Coronary artery (tissue), 2 donors: ENCODE results near the gene KCNT1.

Source experiments
- DNase-seq: peaks from one replicate; pipeline ENCODE4 v3.0.0-alpha.2; 2017; ENCODE audit warnings: low spot score
- H3K27ac ChIP-seq, 2 donors: fragments of 200-600 bp; sonication (generic); one replicate each; pipeline ENCODE4 v1.5.1; 2016 to 2019
- H3K4me3 ChIP-seq: fragments of 200-600 bp; sonication (generic); 2 replicates; pipeline ENCODE4 v1.5.1; 2016; ENCODE audit warnings: mild to moderate bottlenecking, moderate library complexity
- TF ChIP-seq, protein P1 (sequence below): fragments of 200-600 bp; sonication (generic); IDR thresholded peaks from one replicate; pipeline ENCODE4 v1.5.1; 2019; ENCODE audit warnings: antibody characterized with exemption

The KCNT1 gene

GRCh38 chr9:135764731-135765130 lies 62.7 kb downstream of the KCNT1 start:
- no peak overlapping the region for H3K4me3 ChIP-seq
- TF ChIP-seq, protein P1, sequence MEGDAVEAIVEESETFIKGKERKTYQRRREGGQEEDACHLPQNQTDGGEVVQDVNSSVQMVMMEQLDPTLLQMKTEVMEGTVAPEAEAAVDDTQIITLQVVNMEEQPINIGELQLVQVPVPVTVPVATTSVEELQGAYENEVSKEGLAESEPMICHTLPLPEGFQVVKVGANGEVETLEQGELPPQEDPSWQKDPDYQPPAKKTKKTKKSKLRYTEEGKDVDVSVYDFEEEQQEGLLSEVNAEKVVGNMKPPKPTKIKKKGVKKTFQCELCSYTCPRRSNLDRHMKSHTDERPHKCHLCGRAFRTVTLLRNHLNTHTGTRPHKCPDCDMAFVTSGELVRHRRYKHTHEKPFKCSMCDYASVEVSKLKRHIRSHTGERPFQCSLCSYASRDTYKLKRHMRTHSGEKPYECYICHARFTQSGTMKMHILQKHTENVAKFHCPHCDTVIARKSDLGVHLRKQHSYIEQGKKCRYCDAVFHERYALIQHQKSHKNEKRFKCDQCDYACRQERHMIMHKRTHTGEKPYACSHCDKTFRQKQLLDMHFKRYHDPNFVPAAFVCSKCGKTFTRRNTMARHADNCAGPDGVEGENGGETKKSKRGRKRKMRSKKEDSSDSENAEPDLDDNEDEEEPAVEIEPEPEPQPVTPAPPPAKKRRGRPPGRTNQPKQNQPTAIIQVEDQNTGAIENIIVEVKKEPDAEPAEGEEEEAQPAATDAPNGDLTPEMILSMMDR: no peak
- DNase-seq: no peak
- no peak overlapping the region for H3K27ac ChIP-seq

DNA sequence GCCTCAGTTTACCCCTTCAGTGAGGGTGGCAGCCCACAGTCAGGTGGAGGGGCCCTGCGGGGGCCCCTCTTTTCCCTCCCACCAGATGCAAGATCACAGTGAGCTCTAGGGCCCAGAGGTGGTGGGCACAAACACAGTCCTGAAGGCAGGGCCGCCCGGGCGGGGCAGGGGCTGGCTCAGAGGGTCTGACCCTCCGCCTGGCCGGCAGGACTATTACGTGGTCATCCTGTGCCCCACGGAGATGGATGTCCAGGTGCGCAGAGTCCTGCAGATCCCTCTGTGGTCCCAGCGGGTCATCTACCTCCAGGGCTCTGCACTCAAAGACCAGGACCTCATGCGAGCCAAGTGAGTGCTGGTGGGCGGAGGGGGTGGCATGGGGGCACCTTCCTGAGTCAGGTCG lies 63.4 kb downstream of the KCNT1 start:
- DNase-seq: no peak
- no peak overlapping the region for H3K4me3 ChIP-seq
- TF ChIP-seq, protein P1: no peak

DNA sequence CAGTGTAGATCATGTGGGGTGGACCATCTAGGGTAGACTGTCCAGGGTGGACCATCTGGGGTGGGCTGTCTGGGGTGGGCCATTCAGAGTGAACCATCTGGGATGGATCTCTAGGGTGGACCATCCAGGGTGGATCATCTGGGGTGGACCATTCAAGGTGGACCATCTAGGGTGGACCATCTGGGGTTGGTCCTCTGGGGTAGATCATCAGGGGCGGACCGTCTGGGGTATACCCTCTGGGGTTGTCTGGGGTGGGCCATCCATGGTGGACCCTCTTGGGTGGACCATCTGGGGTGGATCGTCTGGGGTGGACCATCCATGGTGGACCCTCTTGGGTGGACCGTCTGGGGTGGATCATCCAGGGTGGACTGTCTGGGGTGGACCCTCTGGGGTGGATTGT lies 64.3 kb downstream of the KCNT1 start:
- no peak for DNase-seq
- Histone ChIP-seq H3K27ac (no peak overlapping the region), H3K4me3 (no peak overlapping the region)
- TF ChIP-seq, protein P1: no peak

More for the DNA sequence above, 63.4 kb downstream of the KCNT1 start:
- no peak overlapping the region for H3K27ac ChIP-seq

DNA sequence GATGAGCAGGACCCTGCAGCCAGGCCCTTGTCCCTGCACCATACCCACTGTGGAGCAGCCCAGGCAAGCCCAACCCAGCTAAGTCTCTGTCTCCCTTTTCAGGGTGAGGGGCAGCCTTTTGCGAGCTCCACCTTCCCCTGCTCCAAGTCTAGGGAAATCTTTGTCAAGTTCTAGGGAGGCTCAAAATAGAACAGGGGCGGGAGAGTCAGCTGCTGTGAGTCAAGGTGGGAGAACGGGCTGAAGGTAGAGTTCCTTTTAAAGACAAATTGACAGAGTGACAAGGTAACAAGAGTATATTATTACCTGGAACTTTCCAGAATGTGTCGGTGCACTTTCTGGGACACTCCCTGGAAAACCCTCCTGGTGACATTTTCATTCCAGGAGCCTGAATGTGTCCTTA lies 64.7 kb downstream of the KCNT1 start:
- TF ChIP-seq, protein P1: no peak
- no peak overlapping the region for H3K4me3 ChIP-seq
- DNase-seq: no peak
- no peak overlapping the region for H3K27ac ChIP-seq

DNA sequence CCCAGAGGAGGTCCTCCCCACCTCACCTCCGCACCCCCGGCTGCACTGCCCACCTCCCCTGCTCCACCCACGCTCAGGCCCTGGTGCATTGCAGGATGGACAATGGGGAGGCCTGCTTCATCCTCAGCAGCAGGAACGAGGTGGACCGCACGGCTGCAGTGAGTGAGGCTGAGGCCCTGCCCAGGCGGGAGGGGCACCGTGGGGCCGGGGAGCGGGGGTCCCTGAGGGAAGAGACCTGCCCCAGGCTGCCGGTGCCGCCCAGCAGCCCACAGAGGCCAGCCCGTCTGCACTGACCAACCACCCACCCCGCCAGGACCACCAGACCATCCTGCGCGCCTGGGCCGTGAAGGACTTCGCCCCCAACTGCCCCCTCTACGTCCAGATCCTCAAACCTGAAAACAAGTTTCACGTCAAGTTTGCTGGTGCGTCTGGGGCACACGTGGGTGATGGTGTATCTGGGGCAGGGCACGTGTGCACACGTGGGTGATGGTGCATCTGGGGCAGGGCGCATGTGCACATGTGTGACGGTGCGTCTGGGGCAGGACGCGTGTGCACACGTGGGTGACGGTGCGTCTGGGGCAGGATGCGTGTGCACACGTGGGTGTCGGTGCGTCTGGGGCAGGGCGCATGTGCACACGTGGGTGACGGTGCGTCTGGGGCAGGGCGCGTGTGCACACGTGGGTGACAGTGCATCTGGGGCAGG lies 66.7 kb downstream of the KCNT1 start:
- TF ChIP-seq, protein P1: no peak
- no peak for DNase-seq
- Histone ChIP-seq H3K27ac (no peak overlapping the region), H3K4me3 (no peak overlapping the region)

GRCh38 chr9:135769489-135770202 lies 67.7 kb downstream of the KCNT1 start:
- TF ChIP-seq, protein P1: no peak
- H3K4me3 ChIP-seq: no peak overlapping the region
- DNase-seq: no peak
- no peak overlapping the region for H3K27ac ChIP-seq

- TF ChIP-seq, protein P1: no peak
- DNase-seq: no peak
- H3K4me3 ChIP-seq: no peak overlapping the region
- no peak overlapping the region for H3K27ac ChIP-seq
These were observed 68.2 kb downstream of the KCNT1 start for GRCh38 chr9:135770203-135770535.
